Measurements from ENCODE around the gene ZBTB7C. TPM values are rescaled to one million over a fixed set of nuclear protein-coding genes. Genes with fewer than 3 reads are reported as not detected.

Gene ZBTB7C
- total RNA-seq, 1 experiment from 2014 or later, result 0.32 TPM

DNA sequence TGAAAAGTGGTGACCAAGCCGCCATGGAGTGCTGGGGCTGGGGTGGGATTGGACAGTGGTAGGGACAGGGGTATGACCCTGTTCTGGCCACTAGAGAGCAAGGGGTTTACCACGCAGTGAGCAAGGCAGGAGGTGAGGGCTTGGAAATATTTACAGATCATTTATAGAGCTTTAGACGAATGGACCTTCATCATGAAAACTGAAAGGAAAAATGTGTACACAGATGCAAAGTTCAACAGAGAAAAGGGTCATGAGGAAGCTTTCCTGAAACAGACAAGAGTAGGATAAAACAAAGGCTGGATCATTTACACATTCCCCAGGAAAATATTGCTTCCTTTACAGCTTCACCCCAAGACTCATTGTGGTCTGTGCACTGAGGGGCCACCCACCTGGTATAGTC is 348.2 kb downstream of the ZBTB7C start:
- Histone ChIP-seq H3K27me3 (replicated peaks; ENCODE audit: insufficient read depth, low read depth, low read length, poor library complexity) (peaks cover 13% of the 10 kb centered on the region), H3K36me3 (ENCODE audit: insufficient read depth, low read length, poor library complexity, severe bottlenecking) (no peaks in the 10 kb centered on the region), H3K4me1 (ENCODE audit: insufficient read depth, low read length, poor library complexity, severe bottlenecking) (no peaks in the 10 kb centered on the region), H3K4me3 (ENCODE audit: low read depth, low read length, poor library complexity, severe bottlenecking) (no peak overlapping the region), H3K9me3 (ENCODE audit: low read depth, low read length, poor library complexity, severe bottlenecking) (no peaks in the 10 kb centered on the region), H3K27ac (ENCODE audit: low read depth, low read length, poor library complexity, severe bottlenecking) (no peak overlapping the region)
- DNase-seq (ENCODE audit: low spot score), result no peak
- ChIA-PET CTCF (no interaction called here), POLR2A (ENCODE audit: low non-redundant PET) (no interaction called here)
- no peak for TF ChIP-seq EZH2 (IDR thresholded peaks at IDR 0.05; ENCODE audit: borderline replicate concordance, low read depth, low read length, poor library complexity, severe bottlenecking)
- TF ChIP-seq, protein P1, sequence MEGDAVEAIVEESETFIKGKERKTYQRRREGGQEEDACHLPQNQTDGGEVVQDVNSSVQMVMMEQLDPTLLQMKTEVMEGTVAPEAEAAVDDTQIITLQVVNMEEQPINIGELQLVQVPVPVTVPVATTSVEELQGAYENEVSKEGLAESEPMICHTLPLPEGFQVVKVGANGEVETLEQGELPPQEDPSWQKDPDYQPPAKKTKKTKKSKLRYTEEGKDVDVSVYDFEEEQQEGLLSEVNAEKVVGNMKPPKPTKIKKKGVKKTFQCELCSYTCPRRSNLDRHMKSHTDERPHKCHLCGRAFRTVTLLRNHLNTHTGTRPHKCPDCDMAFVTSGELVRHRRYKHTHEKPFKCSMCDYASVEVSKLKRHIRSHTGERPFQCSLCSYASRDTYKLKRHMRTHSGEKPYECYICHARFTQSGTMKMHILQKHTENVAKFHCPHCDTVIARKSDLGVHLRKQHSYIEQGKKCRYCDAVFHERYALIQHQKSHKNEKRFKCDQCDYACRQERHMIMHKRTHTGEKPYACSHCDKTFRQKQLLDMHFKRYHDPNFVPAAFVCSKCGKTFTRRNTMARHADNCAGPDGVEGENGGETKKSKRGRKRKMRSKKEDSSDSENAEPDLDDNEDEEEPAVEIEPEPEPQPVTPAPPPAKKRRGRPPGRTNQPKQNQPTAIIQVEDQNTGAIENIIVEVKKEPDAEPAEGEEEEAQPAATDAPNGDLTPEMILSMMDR (conservative IDR thresholded peaks at IDR 0.05; ENCODE audit: low read depth, low read length), result no peak
- intact Hi-C loops (cut with micrococcal nuclease; ENCODE audit: unreplicated experiment), result no loop called here
- no TSS peak for BruUV-seq (replicated peaks)

DNA sequence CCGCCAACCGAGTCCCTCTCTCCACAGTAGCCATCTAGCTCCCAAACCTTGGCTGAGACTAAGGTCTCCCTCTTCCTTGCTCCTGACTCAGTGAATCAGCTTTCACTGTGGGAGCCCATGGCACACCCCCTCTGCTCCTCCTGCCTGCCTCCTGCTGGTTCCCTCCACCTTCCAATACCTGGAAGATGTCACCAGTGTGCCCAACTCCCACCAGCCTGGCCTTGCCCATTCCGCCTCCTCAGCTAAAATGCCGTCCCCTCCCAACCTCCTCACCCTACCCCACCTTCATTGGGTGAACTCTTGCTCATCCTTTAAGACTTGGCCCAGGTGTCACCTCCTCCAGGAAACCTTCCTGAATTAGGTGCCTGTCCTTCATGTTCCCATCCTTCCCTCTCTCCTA is 348.8 kb downstream of the ZBTB7C start:
- BruUV-seq (replicated peaks), result no TSS peak
- Histone ChIP-seq H3K27me3 (replicated peaks; ENCODE audit: insufficient read depth, low read depth, low read length, poor library complexity) (peaks cover 19% of the 10 kb centered on the region), H3K27ac (ENCODE audit: low read depth, low read length, poor library complexity, severe bottlenecking) (no peak overlapping the region), H3K4me3 (ENCODE audit: low read depth, low read length, poor library complexity, severe bottlenecking) (no peak overlapping the region), H3K9me3 (ENCODE audit: low read depth, low read length, poor library complexity, severe bottlenecking) (no peaks in the 10 kb centered on the region), H3K4me1 (ENCODE audit: insufficient read depth, low read length, poor library complexity, severe bottlenecking) (no peaks in the 10 kb centered on the region), H3K36me3 (ENCODE audit: insufficient read depth, low read length, poor library complexity, severe bottlenecking) (no peaks in the 10 kb centered on the region)
- POLR2A ChIA-PET (ENCODE audit: low non-redundant PET), result interaction anchor here (0.5 kb wide), 1 partner anchor 500 kb away, joined by 3 read pairs; no protein-coding TSS in a partner anchor
- no peak for DNase-seq (ENCODE audit: low spot score)
- TF ChIP-seq EZH2 (IDR thresholded peaks at IDR 0.05; ENCODE audit: borderline replicate concordance, low read depth, low read length, poor library complexity, severe bottlenecking), result no peak
- TF ChIP-seq, protein P1 (conservative IDR thresholded peaks at IDR 0.05; ENCODE audit: low read depth, low read length), result no peak
- CTCF ChIA-PET, result no interaction called here
- intact Hi-C loops (cut with micrococcal nuclease; ENCODE audit: unreplicated experiment), result no loop called here

DNA sequence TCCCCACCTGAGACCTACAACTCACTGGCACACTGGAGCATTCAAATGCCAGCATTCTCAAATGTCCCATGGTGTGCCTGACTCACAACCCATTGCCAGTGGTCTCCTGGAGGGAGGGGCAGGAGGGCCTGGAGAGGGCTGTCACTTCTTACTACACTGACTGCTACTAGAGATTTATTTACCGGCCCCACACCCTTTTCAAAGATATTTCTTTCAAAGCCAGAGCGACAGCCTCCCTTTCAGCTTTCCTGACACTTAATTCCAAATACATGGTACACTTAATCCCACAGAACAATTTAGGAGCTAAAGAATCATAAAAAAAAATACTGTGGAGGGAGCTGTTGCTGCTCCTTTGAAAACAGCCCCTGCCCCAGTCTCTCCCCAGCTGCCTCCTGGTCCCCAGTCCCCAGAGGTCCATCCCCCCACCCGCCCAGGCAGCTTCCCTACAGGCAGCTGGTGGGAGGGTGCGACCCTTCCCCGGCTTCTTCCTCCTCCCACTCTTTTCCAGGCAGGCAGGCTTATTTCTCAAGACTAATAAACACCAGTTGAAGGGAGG is 349.6 kb downstream of the ZBTB7C start:
- DNase-seq (ENCODE audit: low spot score), result no peak
- TF ChIP-seq, protein P1 (conservative IDR thresholded peaks at IDR 0.05; ENCODE audit: low read depth, low read length), result no peak
- no peak for TF ChIP-seq EZH2 (IDR thresholded peaks at IDR 0.05; ENCODE audit: borderline replicate concordance, low read depth, low read length, poor library complexity, severe bottlenecking)
- no peaks in the 10 kb centered on the region for H3K9me3 ChIP-seq (ENCODE audit: low read depth, low read length, poor library complexity, severe bottlenecking)
- peaks cover 24% of the 10 kb centered on the region for H3K27me3 ChIP-seq (replicated peaks; ENCODE audit: insufficient read depth, low read depth, low read length, poor library complexity)
- intact Hi-C loops (cut with micrococcal nuclease; ENCODE audit: unreplicated experiment), result no loop called here
- POLR2A ChIA-PET (ENCODE audit: low non-redundant PET), result interaction anchor here (0.5 kb wide), 1 partner anchor 499 kb away, joined by 3 read pairs; no protein-coding TSS in a partner anchor
- no peaks in the 10 kb centered on the region for H3K4me1 ChIP-seq (ENCODE audit: insufficient read depth, low read length, poor library complexity, severe bottlenecking)
- no peak overlapping the region for H3K27ac ChIP-seq (ENCODE audit: low read depth, low read length, poor library complexity, severe bottlenecking)
- H3K4me3 ChIP-seq (ENCODE audit: low read depth, low read length, poor library complexity, severe bottlenecking), result no peak overlapping the region
- no peaks in the 10 kb centered on the region for H3K36me3 ChIP-seq (ENCODE audit: insufficient read depth, low read length, poor library complexity, severe bottlenecking)
- CTCF ChIA-PET, result no interaction called here
- no TSS peak for BruUV-seq (replicated peaks)
